Karpas-422 (cell line): Measurements from ENCODE around the gene VSIG10. TPM values are rescaled to one million over a fixed set of nuclear protein-coding genes. Genes with fewer than 3 reads are reported as not detected.
A peak's percentile ranks its signal among the peaks of the same experiment; 100 is the strongest.

Source experiments
- DNase-seq: peaks from one replicate; pipeline ENCODE4 v3.0.0-alpha.2; 2015
- H2AFZ ChIP-seq: fragments of 200-600 bp; sonication (generic); 2 replicates; pipeline ENCODE4 v1.6.1; 2014; ENCODE audit warnings: antibody characterized with exemption, low read length, mixed read lengths
- H3K27ac ChIP-seq: fragments of 200-600 bp; sonication (generic); 2 replicates; pipeline ENCODE4 v1.5.1; 2014; ENCODE audit warnings: mild to moderate bottlenecking, low read length, moderate library complexity
- H3K27me3 ChIP-seq: fragments of 200-600 bp; sonication (generic); 2 replicates; pipeline ENCODE4 v1.6.1; 2014; ENCODE audit warnings: low read length, mixed read lengths
- H3K36me3 ChIP-seq: fragments of 200-600 bp; sonication (generic); 2 replicates; pipeline ENCODE4 v1.6.1; 2014; ENCODE audit warnings: low read length, mixed read lengths; ENCODE audit not compliant: insufficient read depth
- H3K4me1 ChIP-seq: fragments of 200-600 bp; sonication (generic); 2 replicates; pipeline ENCODE4 v1.6.1; 2014; ENCODE audit warnings: mild to moderate bottlenecking, low read length, mixed read lengths
- H3K4me2 ChIP-seq: fragments of 200-600 bp; sonication (generic); 2 replicates; pipeline ENCODE4 v1.6.1; 2014; ENCODE audit warnings: low read length, low read depth, mild to moderate bottlenecking; ENCODE audit not compliant: poor library complexity, severe bottlenecking
- H3K4me3 ChIP-seq: fragments of 200-600 bp; sonication (generic); 2 replicates; pipeline ENCODE4 v1.5.1; 2014; ENCODE audit warnings: mild to moderate bottlenecking, antibody characterized with exemption, low read length, mixed read lengths
- H3K79me2 ChIP-seq: fragments of 200-600 bp; sonication (generic); 2 replicates; pipeline ENCODE4 v1.6.1; 2014; ENCODE audit warnings: mild to moderate bottlenecking, low read length, mixed read lengths
- H3K9ac ChIP-seq: fragments of 200-600 bp; sonication (generic); 2 replicates; pipeline ENCODE4 v1.6.0; 2014; ENCODE audit warnings: low read length
- H3K9me2 ChIP-seq: fragments of 200-600 bp; sonication (generic), shearing (Covaris generic); replicated peaks from 2 replicates; pipeline ENCODE4 v1.6.0; 2014; ENCODE audit warnings: mild to moderate bottlenecking, low read length, moderate library complexity; ENCODE audit not compliant: insufficient read depth
- H3K9me3 ChIP-seq: fragments of 300-700, 200-600 bp; sonication (generic); 2 replicates; pipeline ENCODE4 v1.6.1; 2014; ENCODE audit warnings: low read length, mixed read lengths
- H4K20me1 ChIP-seq: fragments of 200-600 bp; sonication (generic); 2 replicates; pipeline ENCODE4 v1.6.1; 2014; ENCODE audit warnings: mild to moderate bottlenecking, antibody characterized with exemption, low read length, low read depth; ENCODE audit not compliant: insufficient read depth
- total RNA-seq: library from RNA; depleted of rRNA; stranded (reverse); fragments of >200 nt; shearing (Covaris generic); gene quantifications from 2 replicates; pipeline ENCODE4 v1.2.3, GENCODE V29; 2014; ENCODE audit warnings: low replicate concordance

The VSIG10 gene
- total RNA-seq, 1 experiment from 2014 or later, result 5.0 TPM

- no peak for DNase-seq
- Histone ChIP-seq H3K9me3 (no peaks in the 10 kb centered on the region), H3K9ac (no peak overlapping the region), H3K27me3 (no peaks in the 10 kb centered on the region), H3K4me2 (no peak overlapping the region), H2AFZ (no peak overlapping the region), H3K27ac (no peak overlapping the region), H3K36me3 (no peaks in the 10 kb centered on the region), H4K20me1 (no peaks in the 10 kb centered on the region), H3K79me2 (peaks cover under 1% of the 10 kb centered on the region; the same call in 1 of the 2 replicates), H3K4me3 (no peak overlapping the region), H3K9me2 (no peaks in the 10 kb centered on the region), H3K4me1 (peaks cover 5% of the 10 kb centered on the region; the same call in 1 of the 2 replicates)
Observed at GRCh38 chr12:118122264-118122663, 18.5 kb upstream of the VSIG10 start.

- H3K79me2 ChIP-seq, result no peaks in the 10 kb centered on the region
- no peak overlapping the region for H3K4me3 ChIP-seq
- H3K4me2 ChIP-seq, result no peak overlapping the region
- H3K9ac ChIP-seq, result no peak overlapping the region
- no peaks in the 10 kb centered on the region for H3K36me3 ChIP-seq
- H3K9me3 ChIP-seq, result no peaks in the 10 kb centered on the region
- H3K27me3 ChIP-seq, result no peaks in the 10 kb centered on the region
- peaks cover 5% of the 10 kb centered on the region; the same call in 1 of the 2 replicates for H3K4me1 ChIP-seq
- no peaks in the 10 kb centered on the region for H3K9me2 ChIP-seq
- H4K20me1 ChIP-seq, result no peaks in the 10 kb centered on the region
- DNase-seq, result peak; percentile 87
- peak overlapping the region; percentile 24 for H2AFZ ChIP-seq
- H3K27ac ChIP-seq, result peak overlapping the region; percentile 20; the same call in 1 of the 2 replicates
Observed at GRCh38 chr12:118120579-118121363, 17.0 kb upstream of the VSIG10 start.

GRCh38 chr12:118119449-118119879, 15.7 kb upstream of the VSIG10 start:
- H3K27ac ChIP-seq, result no peak overlapping the region
- no peak overlapping the region for H3K4me3 ChIP-seq
- no peaks in the 10 kb centered on the region for H4K20me1 ChIP-seq
- no peaks in the 10 kb centered on the region for H3K9me3 ChIP-seq
- H3K4me1 ChIP-seq, result peaks cover 5% of the 10 kb centered on the region; the same call in 1 of the 2 replicates
- H3K27me3 ChIP-seq, result no peaks in the 10 kb centered on the region
- no peak overlapping the region for H3K9ac ChIP-seq
- H3K9me2 ChIP-seq, result no peaks in the 10 kb centered on the region
- DNase-seq, result no peak
- H2AFZ ChIP-seq, result no peak overlapping the region
- no peaks in the 10 kb centered on the region for H3K36me3 ChIP-seq
- H3K4me2 ChIP-seq, result no peak overlapping the region
- no peaks in the 10 kb centered on the region for H3K79me2 ChIP-seq

GRCh38 chr12:118109088-118109487, 5.3 kb upstream of the VSIG10 start:
- peaks cover 4% of the 10 kb centered on the region for H3K4me1 ChIP-seq
- no peaks in the 10 kb centered on the region for H3K27me3 ChIP-seq
- H3K4me2 ChIP-seq, result no peak overlapping the region
- no peak overlapping the region for H3K9ac ChIP-seq
- no peaks in the 10 kb centered on the region for H3K9me2 ChIP-seq
- H3K36me3 ChIP-seq, result no peaks in the 10 kb centered on the region
- no peaks in the 10 kb centered on the region for H4K20me1 ChIP-seq
- no peaks in the 10 kb centered on the region for H3K9me3 ChIP-seq
- no peaks in the 10 kb centered on the region for H3K79me2 ChIP-seq
- no peak overlapping the region for H3K4me3 ChIP-seq
- H2AFZ ChIP-seq, result no peak overlapping the region
- no peak for DNase-seq
- H3K27ac ChIP-seq, result no peak overlapping the region

- H4K20me1 ChIP-seq, result no peaks in the 10 kb centered on the region
- H3K9ac ChIP-seq, result no peak overlapping the region
- no peaks in the 10 kb centered on the region for H3K27me3 ChIP-seq
- H3K9me3 ChIP-seq, result no peaks in the 10 kb centered on the region
- no peaks in the 10 kb centered on the region for H3K9me2 ChIP-seq
- peaks cover 18% of the 10 kb centered on the region for H3K4me1 ChIP-seq
- no peaks in the 10 kb centered on the region for H3K79me2 ChIP-seq
- H3K4me3 ChIP-seq, result no peak overlapping the region
- H2AFZ ChIP-seq, result no peak overlapping the region
- no peak overlapping the region for H3K4me2 ChIP-seq
- H3K36me3 ChIP-seq, result no peaks in the 10 kb centered on the region
- H3K27ac ChIP-seq, result no peak overlapping the region
- no peak for DNase-seq
Observed at GRCh38 chr12:118107694-118108093, 3.9 kb upstream of the VSIG10 start.

- H2AFZ ChIP-seq, result no peak overlapping the region
- no peaks in the 10 kb centered on the region for H3K36me3 ChIP-seq
- H3K4me3 ChIP-seq, result no peak overlapping the region
- H3K27ac ChIP-seq, result no peak overlapping the region
- H4K20me1 ChIP-seq, result no peaks in the 10 kb centered on the region
- no peaks in the 10 kb centered on the region for H3K9me2 ChIP-seq
- no peak for DNase-seq
- no peaks in the 10 kb centered on the region for H3K79me2 ChIP-seq
- H3K9me3 ChIP-seq, result no peaks in the 10 kb centered on the region
- H3K27me3 ChIP-seq, result no peaks in the 10 kb centered on the region
- no peak overlapping the region for H3K4me2 ChIP-seq
- no peak overlapping the region for H3K9ac ChIP-seq
- peaks cover 20% of the 10 kb centered on the region for H3K4me1 ChIP-seq
Observed at GRCh38 chr12:118107011-118107410, 3.2 kb upstream of the VSIG10 start.

GRCh38 chr12:118103201-118103600, 610 bp downstream of the VSIG10 start:
- Histone ChIP-seq H3K4me1 (peaks cover 28% of the 10 kb centered on the region), H3K9me3 (no peaks in the 10 kb centered on the region), H3K27me3 (no peaks in the 10 kb centered on the region), H3K36me3 (no peaks in the 10 kb centered on the region), H2AFZ (peak overlapping the region; percentile 91; the same call in 1 of the 2 replicates), H3K9ac (peak overlapping the region; percentile 75), H3K27ac (no peak overlapping the region), H4K20me1 (no peaks in the 10 kb centered on the region), H3K9me2 (no peaks in the 10 kb centered on the region), H3K4me3 (peak overlapping the region; percentile 85), H3K4me2 (peak overlapping the region; percentile 96), H3K79me2 (no peaks in the 10 kb centered on the region)
- DNase-seq, result peak; percentile 64

- H3K9me2 ChIP-seq, result no peaks in the 10 kb centered on the region
- H3K9ac ChIP-seq, result no peak overlapping the region
- no peak overlapping the region for H3K27ac ChIP-seq
- DNase-seq, result no peak
- H3K27me3 ChIP-seq, result no peaks in the 10 kb centered on the region
- H4K20me1 ChIP-seq, result no peaks in the 10 kb centered on the region
- no peak overlapping the region for H2AFZ ChIP-seq
- no peaks in the 10 kb centered on the region for H3K36me3 ChIP-seq
- H3K4me1 ChIP-seq, result peaks cover 28% of the 10 kb centered on the region
- H3K9me3 ChIP-seq, result no peaks in the 10 kb centered on the region
- H3K4me2 ChIP-seq, result peak overlapping the region; percentile 96
- H3K79me2 ChIP-seq, result no peaks in the 10 kb centered on the region
- H3K4me3 ChIP-seq, result peak overlapping the region; percentile 85
Observed at GRCh38 chr12:118102609-118103008, 1.2 kb downstream of the VSIG10 start.
